ENCODE data around the gene TUBB3. TPM values are rescaled to one million over a fixed set of nuclear protein-coding genes. Genes with fewer than 3 reads are reported as not detected.

Gene TUBB3
- total and polyA plus RNA-seq, 9 of the 15 experiments (the other 6 are each of a cell fraction or from before 2014, with no cell fraction given), result 0.18 to 12.5 (median 5.0) TPM

DNA sequence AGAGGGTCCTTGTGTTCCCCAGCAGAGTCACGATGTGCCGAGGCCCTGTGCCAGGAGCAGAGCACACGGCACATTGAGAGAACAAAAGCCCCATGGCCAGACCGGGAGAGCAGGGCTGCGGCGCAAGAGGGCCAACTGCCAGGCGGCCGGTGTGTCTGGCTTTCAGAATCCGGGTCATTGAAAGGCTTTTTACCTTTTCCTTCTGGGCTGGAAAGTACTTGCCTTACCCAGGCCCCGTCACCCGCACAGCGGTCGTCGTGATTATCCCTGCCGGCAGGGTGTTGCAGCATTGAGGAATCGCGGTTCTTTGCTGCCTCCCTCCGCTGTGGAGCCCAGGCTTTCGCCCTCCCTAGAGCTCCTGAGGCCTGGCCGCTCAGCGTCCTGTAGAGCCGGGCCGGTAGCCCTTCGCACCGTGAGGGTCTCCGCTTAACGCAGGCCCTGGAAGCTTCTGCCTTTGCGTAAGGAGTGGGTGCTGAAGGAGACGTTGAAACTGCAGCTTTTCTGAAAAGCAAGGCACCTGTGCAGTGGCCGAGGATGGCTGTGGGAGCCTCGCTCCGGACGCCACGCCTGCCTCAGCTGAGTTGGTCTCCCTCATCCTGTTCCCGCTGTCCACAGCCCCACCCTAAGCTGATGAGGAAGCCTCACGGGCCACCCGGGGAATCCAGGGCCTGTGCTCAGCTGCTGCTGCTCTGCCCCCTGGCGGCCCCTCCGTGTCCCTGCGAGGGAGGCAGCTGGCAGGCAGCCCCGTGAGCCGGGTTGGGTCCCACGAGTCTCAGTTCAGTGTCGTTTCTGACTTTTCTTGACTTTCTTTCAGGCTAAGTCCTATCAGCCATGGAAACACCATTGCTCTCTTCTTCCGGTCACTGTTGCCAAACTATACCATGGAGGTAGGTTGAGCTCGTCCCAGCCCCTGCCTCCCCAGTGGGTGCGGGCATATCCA lies 13.1 kb upstream of the TUBB3 start:
- ChIA-PET POLR2A (interaction anchor here (0.5 to 4.2 kb wide), 8 partner anchors 9 to 212 kb away, joined by 3 to 19 read pairs (median 3); partner anchors contain the start of genes MC1R and TUBB3), CTCF (ENCODE audit: low intra/inter-chr PET ratio) (interaction anchor here (0.6 kb wide), 1 partner anchor 22 kb away, joined by 4 read pairs; no protein-coding TSS in a partner anchor)
- no TSS peak for BruUV-seq (replicated peaks)
- Histone ChIP-seq H3K4me1 (replicated peaks in 1 of 2; ENCODE audit: control insufficient read depth in 2 of 2, insufficient read depth in 2 of 2, low read length in 2 of 2) (peaks cover 0 to 37% of the 10 kb centered on the region in 2 experiments; a peak in 2 of 5 replicates), H4K20me1 (replicated peaks; ENCODE audit: control insufficient read depth, insufficient read depth, low read length) (no peaks in the 10 kb centered on the region), H3K9me1 (ENCODE audit: control insufficient read depth, insufficient read depth, low read length) (no peaks in the 10 kb centered on the region), H3K27me3 (ENCODE audit: control insufficient read depth in 2 of 2, insufficient read depth in 2 of 2, low read length in 2 of 2) (no peaks in the 10 kb centered on the region), H3K4me2 (ENCODE audit: insufficient read depth, low read length) (no peak overlapping the region), H3K27ac (ENCODE audit: extremely low read depth, low read depth, low read length) (no peak overlapping the region), H2AFZ (ENCODE audit: low read depth, low read length) (no peak overlapping the region), H3K79me2 (ENCODE audit: control insufficient read depth, insufficient read depth, low read length) (no peaks in the 10 kb centered on the region), H3K9me3 (replicated peaks; ENCODE audit: control insufficient read depth, insufficient read depth, low read depth, low read length) (no peaks in the 10 kb centered on the region; the same call in 1 of the 2 replicates), H3K4me3 (no peak overlapping the region), H3K36me3 (ENCODE audit: control insufficient read depth, insufficient read depth, low read length) (peaks cover 65% of the 10 kb centered on the region; the same call in 2 of the 3 replicates), H3K9ac (ENCODE audit: insufficient read depth in 1 of 2, low read depth in 2 of 2, low read length in 2 of 2) (no peak overlapping the region; a peak in 2 of 4 replicates)
- peak; percentile 98 for ATAC-seq
- FAIRE-seq, result peak; percentile 85
- peak; percentile 71 to 82 (median 80) for DNase-seq (ENCODE audit: extremely low read depth in 1 of 4, low spot score in 3 of 4)
- in situ Hi-C loops (cut with MboI), result no loop called here
- intact Hi-C loops (cut with micrococcal nuclease), result loop anchor here (5.0 kb wide), 1 partner anchor 208 kb away; the partner anchor contains the start of gene SPATA2L
- 65% methylated on average over 39 of the region's 47 CpGs for WGBS (ENCODE audit: insufficient coverage, low coverage, missing lambda C conversion rate)
- TF ChIP-seq, protein P1, sequence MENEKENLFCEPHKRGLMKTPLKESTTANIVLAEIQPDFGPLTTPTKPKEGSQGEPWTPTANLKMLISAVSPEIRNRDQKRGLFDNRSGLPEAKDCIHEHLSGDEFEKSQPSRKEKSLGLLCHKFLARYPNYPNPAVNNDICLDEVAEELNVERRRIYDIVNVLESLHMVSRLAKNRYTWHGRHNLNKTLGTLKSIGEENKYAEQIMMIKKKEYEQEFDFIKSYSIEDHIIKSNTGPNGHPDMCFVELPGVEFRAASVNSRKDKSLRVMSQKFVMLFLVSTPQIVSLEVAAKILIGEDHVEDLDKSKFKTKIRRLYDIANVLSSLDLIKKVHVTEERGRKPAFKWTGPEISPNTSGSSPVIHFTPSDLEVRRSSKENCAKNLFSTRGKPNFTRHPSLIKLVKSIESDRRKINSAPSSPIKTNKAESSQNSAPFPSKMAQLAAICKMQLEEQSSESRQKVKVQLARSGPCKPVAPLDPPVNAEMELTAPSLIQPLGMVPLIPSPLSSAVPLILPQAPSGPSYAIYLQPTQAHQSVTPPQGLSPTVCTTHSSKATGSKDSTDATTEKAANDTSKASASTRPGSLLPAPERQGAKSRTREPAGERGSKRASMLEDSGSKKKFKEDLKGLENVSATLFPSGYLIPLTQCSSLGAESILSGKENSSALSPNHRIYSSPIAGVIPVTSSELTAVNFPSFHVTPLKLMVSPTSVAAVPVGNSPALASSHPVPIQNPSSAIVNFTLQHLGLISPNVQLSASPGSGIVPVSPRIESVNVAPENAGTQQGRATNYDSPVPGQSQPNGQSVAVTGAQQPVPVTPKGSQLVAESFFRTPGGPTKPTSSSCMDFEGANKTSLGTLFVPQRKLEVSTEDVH (IDR thresholded peaks at IDR 0.05; ENCODE audit: low read depth, partially characterized antibody), result peak; percentile 36
- TF ChIP-seq ZFP36 (IDR thresholded peaks at IDR 0.05; ENCODE audit: low read depth, low read length, partially characterized antibody) (peak; percentile 4), CBFA2T3 (IDR thresholded peaks at IDR 0.05) (no peak), HCFC1 (IDR thresholded peaks at IDR 0.05; ENCODE audit: low read depth, low read length) (peak; percentile 31; the same call in 1 of the 2 replicates), CCNT2 (IDR thresholded peaks at IDR 0.05; ENCODE audit: borderline replicate concordance, extremely low read depth, insufficient read length, low read depth, low read length) (peak; percentile 39), ZNF12 (CRISPR knock-in tag; IDR thresholded peaks at IDR 0.05) (no peak), RB1 (IDR thresholded peaks at IDR 0.05; ENCODE audit: low read depth) (peak; percentile 59; the same call in 1 of the 2 replicates)
- TF ChIP-seq, protein P2, sequence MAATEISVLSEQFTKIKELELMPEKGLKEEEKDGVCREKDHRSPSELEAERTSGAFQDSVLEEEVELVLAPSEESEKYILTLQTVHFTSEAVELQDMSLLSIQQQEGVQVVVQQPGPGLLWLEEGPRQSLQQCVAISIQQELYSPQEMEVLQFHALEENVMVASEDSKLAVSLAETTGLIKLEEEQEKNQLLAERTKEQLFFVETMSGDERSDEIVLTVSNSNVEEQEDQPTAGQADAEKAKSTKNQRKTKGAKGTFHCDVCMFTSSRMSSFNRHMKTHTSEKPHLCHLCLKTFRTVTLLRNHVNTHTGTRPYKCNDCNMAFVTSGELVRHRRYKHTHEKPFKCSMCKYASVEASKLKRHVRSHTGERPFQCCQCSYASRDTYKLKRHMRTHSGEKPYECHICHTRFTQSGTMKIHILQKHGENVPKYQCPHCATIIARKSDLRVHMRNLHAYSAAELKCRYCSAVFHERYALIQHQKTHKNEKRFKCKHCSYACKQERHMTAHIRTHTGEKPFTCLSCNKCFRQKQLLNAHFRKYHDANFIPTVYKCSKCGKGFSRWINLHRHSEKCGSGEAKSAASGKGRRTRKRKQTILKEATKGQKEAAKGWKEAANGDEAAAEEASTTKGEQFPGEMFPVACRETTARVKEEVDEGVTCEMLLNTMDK (IDR thresholded peaks at IDR 0.05; ENCODE audit: borderline replicate concordance, insufficient read depth, low read depth, low read length, poor library complexity, severe bottlenecking), result peak; percentile 97
- TF ChIP-seq, protein P3, sequence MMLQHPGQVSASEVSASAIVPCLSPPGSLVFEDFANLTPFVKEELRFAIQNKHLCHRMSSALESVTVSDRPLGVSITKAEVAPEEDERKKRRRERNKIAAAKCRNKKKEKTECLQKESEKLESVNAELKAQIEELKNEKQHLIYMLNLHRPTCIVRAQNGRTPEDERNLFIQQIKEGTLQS (IDR thresholded peaks at IDR 0.05), result no peak
- TF ChIP-seq, protein P3 (CRISPR knock-in tag; conservative IDR thresholded peaks at IDR 0.05), result no peak
- TF ChIP-seq, protein P4, sequence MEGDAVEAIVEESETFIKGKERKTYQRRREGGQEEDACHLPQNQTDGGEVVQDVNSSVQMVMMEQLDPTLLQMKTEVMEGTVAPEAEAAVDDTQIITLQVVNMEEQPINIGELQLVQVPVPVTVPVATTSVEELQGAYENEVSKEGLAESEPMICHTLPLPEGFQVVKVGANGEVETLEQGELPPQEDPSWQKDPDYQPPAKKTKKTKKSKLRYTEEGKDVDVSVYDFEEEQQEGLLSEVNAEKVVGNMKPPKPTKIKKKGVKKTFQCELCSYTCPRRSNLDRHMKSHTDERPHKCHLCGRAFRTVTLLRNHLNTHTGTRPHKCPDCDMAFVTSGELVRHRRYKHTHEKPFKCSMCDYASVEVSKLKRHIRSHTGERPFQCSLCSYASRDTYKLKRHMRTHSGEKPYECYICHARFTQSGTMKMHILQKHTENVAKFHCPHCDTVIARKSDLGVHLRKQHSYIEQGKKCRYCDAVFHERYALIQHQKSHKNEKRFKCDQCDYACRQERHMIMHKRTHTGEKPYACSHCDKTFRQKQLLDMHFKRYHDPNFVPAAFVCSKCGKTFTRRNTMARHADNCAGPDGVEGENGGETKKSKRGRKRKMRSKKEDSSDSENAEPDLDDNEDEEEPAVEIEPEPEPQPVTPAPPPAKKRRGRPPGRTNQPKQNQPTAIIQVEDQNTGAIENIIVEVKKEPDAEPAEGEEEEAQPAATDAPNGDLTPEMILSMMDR (IDR thresholded peaks at IDR 0.05 in 2 of 3, conservative IDR thresholded peaks at IDR 0.05 in 1 of 3; ENCODE audit: insufficient read depth in 2 of 3, low read depth in 1 of 3, low read length in 3 of 3), result peak; percentile 80 to 96 (median 84)

Data from K562 (cell line).